T1000 (cell line): ENCODE measurements around the gene PIM2.

Experiments used
- DNase-seq: peaks from one replicate; lab custom pipeline; 2025; ENCODE audit warnings: mixed read lengths; lab: John Stamatoyannopoulos, UW

PIM2 gene

DNA sequence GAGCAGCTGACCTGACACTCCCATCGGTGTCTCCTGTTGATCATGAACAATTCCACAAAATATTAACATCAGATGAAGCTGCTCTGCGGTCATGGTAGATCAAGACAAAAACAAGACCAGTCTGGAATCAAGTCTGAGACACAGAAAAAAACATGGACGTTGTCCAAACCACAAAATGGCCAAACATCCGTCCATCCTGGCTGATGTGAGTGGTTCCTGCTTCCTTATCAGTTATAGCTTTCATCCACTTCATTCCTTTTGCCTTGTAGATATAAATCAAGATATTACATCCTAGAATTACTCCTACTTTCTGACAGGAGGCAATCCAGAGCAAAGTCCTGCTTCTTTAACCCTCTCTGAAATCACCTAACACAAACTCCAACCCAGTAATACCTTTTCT is 54.6 kb downstream of the PIM2 start:
- no peak for DNase-seq
